NK-92 (cell line): Measurements from ENCODE around the gene GALT.

Experiments used
- DNase-seq: peaks from one replicate; lab custom pipeline; 2025; ENCODE audit not compliant: unreplicated experiment; lab: John Stamatoyannopoulos, UW

GALT gene

GRCh38 chr9:34646211-34647083 lies at the start of gene GALT:
Gene GALT (plus strand): TSS chr9:34646675. CDS start chr9:34646705, 30 bp downstream.
- DNase-seq = peak; percentile 91

GRCh38 chr9:34599546-34599945 lies 46.9 kb upstream of the GALT start:
- no peak for DNase-seq

GRCh38 chr9:34600908-34601307 lies 45.6 kb upstream of the GALT start:
- no peak for DNase-seq

- no peak for DNase-seq
Observed at GRCh38 chr9:34601937-34602573, 44.4 kb upstream of the GALT start.

- DNase-seq = no peak
Observed at GRCh38 chr9:34603610-34604231, 42.8 kb upstream of the GALT start.

DNA sequence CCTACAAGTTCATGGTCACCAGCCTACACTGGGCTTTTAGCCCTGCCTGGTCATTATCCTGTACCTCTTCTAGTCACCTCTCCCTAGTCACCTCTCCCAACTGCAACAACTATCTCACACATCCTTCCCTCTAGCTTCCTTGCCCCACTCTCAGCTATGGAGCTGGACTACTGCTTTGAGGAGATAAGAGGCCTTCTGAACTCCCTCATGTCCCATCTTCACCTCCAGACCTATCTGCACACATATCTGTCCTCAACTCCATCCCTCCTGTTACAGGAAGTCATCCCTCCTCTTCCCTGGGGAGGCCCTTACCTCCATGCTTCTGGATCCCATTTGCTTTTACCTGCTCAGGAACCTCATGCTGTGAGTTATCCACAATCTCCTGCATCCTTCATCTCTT lies 40.3 kb upstream of the GALT start:
- no peak for DNase-seq

DNA sequence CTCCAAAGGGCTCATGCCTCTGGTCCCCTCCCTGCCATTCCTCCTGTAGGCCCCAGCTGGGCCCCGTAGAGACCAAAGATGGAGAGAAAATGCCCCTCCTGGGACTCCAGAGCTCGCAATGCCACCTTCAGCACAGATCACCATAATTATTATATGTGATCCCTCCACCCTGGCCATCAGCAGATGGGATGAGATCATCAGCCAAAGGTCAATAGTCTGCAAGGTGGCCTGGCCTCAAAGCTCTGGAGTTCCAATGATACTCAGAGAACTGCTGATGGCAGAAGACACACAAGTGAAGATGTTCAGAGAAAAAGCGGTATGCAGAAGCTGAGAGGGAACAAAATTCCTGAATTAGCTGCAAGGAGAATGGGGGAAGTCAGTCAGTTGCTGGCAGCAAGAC lies 39.6 kb upstream of the GALT start:
- DNase-seq = no peak

GRCh38 chr9:34607331-34607730 lies 39.1 kb upstream of the GALT start:
- DNase-seq = no peak

GRCh38 chr9:34610434-34611206 lies 35.9 kb upstream of the GALT start:
- no peak for DNase-seq

DNA sequence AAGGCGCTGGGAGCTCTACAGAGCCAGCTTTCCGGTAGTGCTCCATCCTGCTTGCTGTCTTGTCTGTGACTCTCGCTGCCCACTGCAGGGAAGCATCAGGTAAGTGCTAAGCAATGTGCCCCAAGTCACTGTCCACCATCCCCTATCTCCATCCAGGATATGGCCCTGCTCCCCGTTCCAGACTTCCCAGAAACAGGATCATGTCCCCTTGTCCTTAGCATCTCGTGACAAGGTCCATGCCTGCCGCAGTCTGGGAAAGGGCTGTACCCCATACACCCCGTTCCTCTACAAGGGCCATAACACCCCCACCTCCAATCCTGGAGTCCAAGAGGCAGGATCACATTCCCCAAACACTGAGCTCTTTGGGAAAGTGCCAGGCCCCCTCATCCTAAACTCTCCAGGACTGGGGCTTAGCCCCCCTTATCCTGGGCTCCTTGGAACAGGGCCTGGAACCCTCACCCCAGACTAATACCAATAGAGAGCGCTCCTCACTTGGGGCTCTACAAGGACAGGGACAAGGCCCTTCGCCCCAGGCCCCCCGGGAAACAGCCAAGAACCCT lies 35.1 kb upstream of the GALT start:
- no peak for DNase-seq

- DNase-seq = no peak
Observed at GRCh38 chr9:34611811-34612787, 34.4 kb upstream of the GALT start, which contains the start of gene RPP25L. Gene RPP25L (minus strand): TSS chr9:34612097. CDS start chr9:34611296, 801 bp downstream.

DNA sequence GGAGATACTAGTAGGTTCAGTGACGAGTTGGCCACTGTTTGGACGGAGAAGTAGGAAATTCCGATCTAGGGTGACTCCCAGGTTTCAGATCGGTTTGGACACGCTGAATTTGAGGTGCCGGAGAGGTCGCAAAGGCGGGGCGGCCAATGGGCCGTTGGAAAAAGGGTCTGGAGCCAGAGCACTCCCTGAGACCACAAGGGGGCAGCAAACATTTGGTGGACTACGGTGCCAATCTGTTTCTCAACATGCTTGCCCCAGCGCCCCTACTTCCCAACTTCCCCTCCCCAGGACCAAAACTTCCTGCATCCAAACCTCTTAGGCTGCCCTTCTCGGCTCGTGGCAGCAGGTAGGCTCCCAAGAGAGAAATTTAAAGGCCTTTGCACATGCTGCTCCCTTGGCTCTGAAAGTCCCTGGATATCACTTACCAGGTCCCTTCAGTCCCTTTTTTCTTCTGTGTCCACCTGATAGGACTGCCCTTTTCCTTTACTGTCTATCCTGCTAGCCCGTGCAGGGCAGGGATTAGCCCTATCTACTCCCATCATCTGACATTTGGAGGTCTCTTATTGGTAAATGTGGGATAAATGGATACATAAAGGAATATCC lies 33.6 kb upstream of the GALT start:
- DNase-seq = no peak

DNA sequence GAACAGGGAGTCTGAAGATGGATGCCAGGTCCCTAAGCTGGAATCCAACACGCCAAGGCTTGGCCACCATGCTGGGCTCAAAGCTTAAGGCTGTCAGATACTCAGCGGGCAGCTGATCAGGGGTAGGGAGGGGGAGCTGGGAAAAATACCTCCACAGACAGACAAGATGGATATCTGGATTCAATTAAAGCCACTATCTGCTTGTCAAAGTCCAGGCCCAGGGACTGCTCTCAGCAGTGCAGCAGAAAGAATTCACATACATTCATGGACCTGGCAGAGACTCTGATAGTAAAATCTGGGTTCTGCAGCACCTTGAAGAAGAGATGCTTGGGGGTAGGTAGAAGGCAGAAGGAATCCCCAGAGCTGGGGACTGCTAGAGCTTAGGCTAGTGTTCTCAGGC lies 31.3 kb upstream of the GALT start:
- no peak for DNase-seq

DNA sequence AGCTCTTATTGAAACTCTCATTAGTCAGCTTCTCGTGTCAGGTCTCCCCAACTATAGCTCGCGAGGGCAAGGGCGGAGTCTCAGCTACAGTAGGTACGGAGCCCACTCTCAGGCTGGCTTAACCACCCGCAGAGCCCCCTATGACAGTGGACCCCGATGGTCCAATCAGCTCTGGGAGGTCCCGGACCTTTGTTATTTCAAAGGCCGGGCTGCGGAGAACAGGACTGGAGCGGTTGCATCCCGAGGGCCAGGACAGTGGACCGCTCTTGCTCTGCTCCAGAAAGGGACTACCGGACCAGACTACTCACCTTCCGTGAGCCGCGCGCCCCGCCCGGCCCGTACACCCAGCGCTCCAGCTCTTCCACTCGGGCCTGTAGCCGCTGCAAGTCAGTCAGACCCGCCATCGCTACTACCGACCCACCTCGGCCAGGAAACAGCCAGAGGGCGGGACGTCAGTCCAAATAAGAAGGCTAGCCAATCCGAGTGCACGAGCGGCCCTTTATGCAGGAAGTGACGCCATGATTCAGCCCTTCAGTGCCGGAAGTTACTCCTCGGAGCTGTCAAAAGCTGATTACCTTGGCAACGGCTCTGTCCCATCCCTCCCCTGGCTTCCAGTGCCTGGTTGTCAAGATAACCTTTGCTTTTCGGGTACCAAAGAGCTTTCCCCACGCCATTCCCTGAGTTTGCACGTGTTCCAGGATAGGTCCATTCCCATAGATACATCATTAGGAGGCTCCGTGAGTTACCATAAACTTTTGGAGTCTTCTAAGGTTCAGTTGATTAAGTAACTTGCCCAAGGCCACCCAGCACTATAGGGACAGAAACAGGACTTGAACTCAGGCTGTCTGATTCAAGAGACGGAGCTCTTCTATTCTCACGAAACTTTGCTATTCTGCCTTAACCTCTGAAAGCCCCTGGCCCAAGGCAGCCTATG lies 26.1 kb upstream of the GALT start, which contains the start of gene DCTN3:
TSS of gene DCTN3 (minus strand) at position 435 of the 934 bp plus-strand sequence. CDS start at position 404, 31 bp downstream.
- peak; percentile 70 for DNase-seq

- DNase-seq = no peak
Observed at GRCh38 chr9:34623374-34624235, 22.9 kb upstream of the GALT start.

DNA sequence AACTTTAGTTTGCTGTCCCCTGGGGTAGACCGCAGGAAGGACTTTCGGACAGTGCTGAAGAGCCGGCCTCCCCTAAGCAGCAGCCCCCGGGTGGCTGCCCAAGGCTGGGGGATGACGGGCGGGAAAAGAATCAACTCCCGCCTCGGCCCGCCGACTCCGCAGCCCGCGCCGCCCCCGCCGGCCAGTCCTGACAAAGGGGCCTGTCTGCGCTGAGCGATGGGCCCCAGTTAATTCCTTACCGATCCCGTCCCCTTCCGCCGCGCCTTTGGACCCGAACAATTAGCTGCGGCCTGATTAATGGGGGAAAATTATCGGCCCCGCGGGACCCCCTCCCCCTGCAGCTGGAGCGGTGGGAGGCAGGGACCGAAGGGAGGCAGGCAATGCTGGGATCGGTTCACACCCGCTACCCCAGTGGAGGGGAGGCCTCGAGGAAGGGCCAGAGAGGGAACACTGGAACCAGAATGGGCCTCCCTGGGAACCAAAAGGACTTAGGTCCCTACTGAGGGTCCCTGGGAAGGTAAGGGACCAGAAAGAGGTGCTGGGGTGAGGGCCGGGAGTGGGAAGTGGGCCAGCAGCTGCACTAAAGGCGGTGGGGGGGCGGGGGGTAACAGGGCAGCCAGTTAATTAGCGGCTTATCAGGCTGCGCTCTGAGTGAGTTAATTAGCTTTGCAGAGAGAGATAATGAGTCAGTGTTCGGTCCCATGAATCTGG lies 21.8 kb upstream of the GALT start:
- no peak for DNase-seq

DNA sequence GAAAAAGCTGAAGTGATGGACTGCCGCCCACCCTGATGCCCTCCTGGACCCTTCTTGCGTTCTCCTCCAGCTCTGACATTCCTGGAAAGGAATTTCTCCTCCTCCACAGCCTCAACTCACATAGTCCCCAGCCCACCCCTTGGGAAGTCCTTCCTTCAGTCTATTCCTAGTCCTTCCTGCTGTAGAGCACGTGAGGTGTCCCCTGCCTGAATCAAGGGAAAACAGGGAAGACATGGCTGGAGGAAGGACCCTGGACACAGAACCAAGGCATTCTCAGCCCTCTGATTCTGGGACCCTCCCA lies 21.3 kb upstream of the GALT start:
- no peak for DNase-seq
